Upper lobe of left lung (tissue), 6 donors: Measurements from ENCODE around the gene ANKRD44. TPM values are rescaled to one million over a fixed set of nuclear protein-coding genes. Genes with fewer than 3 reads are reported as not detected.
A peak's percentile ranks its signal among the peaks of the same experiment; 100 is the strongest.

ENCODE experiments used
- ATAC-seq, 2 donors: fragments of 200-7000 bp; cut with Tn5 transposase; one replicate each; pipeline ENCODE4 v1.9.1; 2022; ENCODE audit warnings: mild to moderate bottlenecking in 2 of 2, moderate library complexity in 2 of 2; ENCODE audit not compliant: low FRiP score in 2 of 2
- DNase-seq, 2 donors: peaks; one replicate each; pipeline ENCODE4 v3.0.0-alpha.2; 2019 to 2020
- H3K27ac ChIP-seq, 4 donors: fragments of 200-600 bp; sonication (generic); one replicate each; pipeline ENCODE4 v1.5.1; 2016 to 2019
- H3K27me3 ChIP-seq, 4 donors: fragments of 200-600 bp; sonication (generic); one replicate each; pipeline ENCODE4 v1.5.1; 2017 to 2019
- H3K36me3 ChIP-seq, 4 donors: fragments of 200-600 bp; sonication (generic); one replicate each; pipeline ENCODE4 v1.5.1; 2016 to 2019
- H3K4me1 ChIP-seq, 4 donors: fragments of 200-600 bp; sonication (generic); one replicate each; pipeline ENCODE4 v1.5.1; 2018 to 2019
- H3K4me3 ChIP-seq, 4 donors: fragments of 200-600 bp; sonication (generic); one replicate each; pipeline ENCODE4 v1.5.1; 2017 to 2019; ENCODE audit warnings: mild to moderate bottlenecking in 2 of 4, moderate library complexity in 1 of 4
- H3K9me3 ChIP-seq, 4 donors: fragments of 200-600 bp; sonication (generic); one replicate each; pipeline ENCODE4 v1.5.1; 2018 to 2019
- CTCF ChIP-seq, 6 experiments: fragments of 450-650 bp in 4 of 6; fragments of 200-600 bp in 2 of 6; sonication (generic) in 2 of 6; IDR thresholded peaks; one replicate each; pipeline ENCODE4 v1.5.1; 2016 to 2019; ENCODE audit warnings: antibody characterized with exemption in 6 of 6
- EP300 ChIP-seq, 4 donors: sonication (generic); formaldehyde crosslinking; IDR thresholded peaks; one replicate each; pipeline ENCODE4 v1.5.1; 2017; ENCODE audit warnings: antibody characterized with exemption in 4 of 4, control low read depth in 2 of 4
- POLR2A ChIP-seq, 4 donors: fragments of 450-650 bp; IDR thresholded peaks; one replicate each; pipeline ENCODE4 v1.5.1; 2016 to 2017; ENCODE audit warnings: antibody characterized with exemption in 4 of 4, mild to moderate bottlenecking in 2 of 4
- POLR2AphosphoS5 ChIP-seq, 2 donors: sonication (generic); formaldehyde crosslinking; IDR thresholded peaks; one replicate each; pipeline ENCODE4 v1.5.1; 2017; ENCODE audit warnings: antibody characterized with exemption in 2 of 2
- WGBS, 2 donors: methylation state at CpG; one replicate each; pipeline ENCODE4 v1.1.5; 2017 to 2018; 5-methylcytosine and 5-hydroxymethylcytosine counted together
- total RNA-seq, 6 donors: library from RNA; depleted of rRNA in 4 of 6; stranded (reverse); fragments of >200 nt in 4 of 6; gene quantifications; one replicate each; pipeline versions ENCODE4 v1.1.0 to v1.2.1, GENCODE V29; 2016 to 2021
- donor health status: DM: no; HTN: no; CAD: no; lungs with moderate emphysema.
- donor health status: DM: no; HTN: yes; CAD: no; lungs with severe emphysema.

ANKRD44 gene
- total RNA-seq, 6 donors from 2014 or later = 41.0 to 91.1 (median 61.7) TPM

- Histone ChIP-seq H3K9me3 (no peaks in the 10 kb centered on the region), H3K27me3 (no peaks in the 10 kb centered on the region), H3K27ac (no peak overlapping the region), H3K4me1 (peaks cover 0 to 12% (median 3%) of the 10 kb centered on the region in 4 donors), H3K4me3 (no peak overlapping the region), H3K36me3 (peaks cover 0 to 59% (median 19%) of the 10 kb centered on the region in 4 donors)
- WGBS, 2 donors = 65 to 74% methylated on average over 4 of the region's 4 CpGs
- DNase-seq (no peak), ATAC-seq (peak in 1 of 2 donors; percentile 53)
- TF ChIP-seq EP300 (IDR thresholded peaks at IDR 0.05) (no peak), POLR2A (IDR thresholded peaks at IDR 0.05) (no peak), POLR2AphosphoS5 (IDR thresholded peaks at IDR 0.05) (no peak), CTCF (IDR thresholded peaks at IDR 0.05) (no peak)
Observed at GRCh38 chr2:197081294-197081693, 229.3 kb downstream of the ANKRD44 start.

- TF ChIP-seq POLR2AphosphoS5 (IDR thresholded peaks at IDR 0.05) (no peak), EP300 (IDR thresholded peaks at IDR 0.05) (no peak), POLR2A (IDR thresholded peaks at IDR 0.05) (no peak), CTCF (IDR thresholded peaks at IDR 0.05) (no peak)
- H3K27ac ChIP-seq = no peak overlapping the region
- DNase-seq (no peak), ATAC-seq (no peak)
- H3K4me1 ChIP-seq = peaks cover 0 to 9% (median 2%) of the 10 kb centered on the region in 4 donors
- no peak overlapping the region for H3K4me3 ChIP-seq
- H3K36me3 ChIP-seq = peaks cover 0 to 65% (median 19%) of the 10 kb centered on the region in 4 donors
- no peaks in the 10 kb centered on the region for H3K9me3 ChIP-seq
- 78 to 83% methylated on average over 7 of the region's 7 CpGs for WGBS, 2 donors
- no peaks in the 10 kb centered on the region for H3K27me3 ChIP-seq
Observed at GRCh38 chr2:197080578-197081216, 229.9 kb downstream of the ANKRD44 start.

- H3K9me3 ChIP-seq = no peaks in the 10 kb centered on the region
- H3K27me3 ChIP-seq = no peaks in the 10 kb centered on the region
- peak in 1 of 2 donors; percentile 39 for ATAC-seq
- DNase-seq = no peak
- 80 to 83% methylated on average over 6 of the region's 6 CpGs for WGBS, 2 donors
- peaks cover 0 to 9% (median 2%) of the 10 kb centered on the region in 4 donors for H3K4me1 ChIP-seq
- no peak for TF ChIP-seq EP300 (IDR thresholded peaks at IDR 0.05)
- TF ChIP-seq POLR2AphosphoS5 (IDR thresholded peaks at IDR 0.05) = no peak
- no peak for TF ChIP-seq POLR2A (IDR thresholded peaks at IDR 0.05)
- no peak for TF ChIP-seq CTCF (IDR thresholded peaks at IDR 0.05)
- H3K27ac ChIP-seq = no peak overlapping the region
- peaks cover 0 to 71% (median 19%) of the 10 kb centered on the region in 4 donors for H3K36me3 ChIP-seq
- no peak overlapping the region for H3K4me3 ChIP-seq
Observed at GRCh38 chr2:197079832-197080555, 230.6 kb downstream of the ANKRD44 start.

GRCh38 chr2:197079414-197079813 lies 231.2 kb downstream of the ANKRD44 start:
- H3K4me3 ChIP-seq = no peak overlapping the region
- H3K27me3 ChIP-seq = no peaks in the 10 kb centered on the region
- TF ChIP-seq CTCF (IDR thresholded peaks at IDR 0.05) = no peak
- no peak for TF ChIP-seq EP300 (IDR thresholded peaks at IDR 0.05)
- TF ChIP-seq POLR2A (IDR thresholded peaks at IDR 0.05) = no peak
- no peak for TF ChIP-seq POLR2AphosphoS5 (IDR thresholded peaks at IDR 0.05)
- no peak overlapping the region for H3K27ac ChIP-seq
- H3K9me3 ChIP-seq = no peaks in the 10 kb centered on the region
- H3K36me3 ChIP-seq = peaks cover 0 to 76% (median 19%) of the 10 kb centered on the region in 4 donors
- 62 to 75% methylated on average over 3 of the region's 3 CpGs for WGBS, 2 donors
- DNase-seq (no peak), ATAC-seq (peak in 1 of 2 donors; percentile 62)
- peaks cover 0 to 9% (median 2%) of the 10 kb centered on the region in 4 donors for H3K4me1 ChIP-seq
